Measurements from ENCODE around the gene NDUFA8. TPM values are rescaled to one million over a fixed set of nuclear protein-coding genes. Genes with fewer than 3 reads are reported as not detected.

Gene NDUFA8
- total RNA-seq, 1 donor = 17.0 TPM

DNA sequence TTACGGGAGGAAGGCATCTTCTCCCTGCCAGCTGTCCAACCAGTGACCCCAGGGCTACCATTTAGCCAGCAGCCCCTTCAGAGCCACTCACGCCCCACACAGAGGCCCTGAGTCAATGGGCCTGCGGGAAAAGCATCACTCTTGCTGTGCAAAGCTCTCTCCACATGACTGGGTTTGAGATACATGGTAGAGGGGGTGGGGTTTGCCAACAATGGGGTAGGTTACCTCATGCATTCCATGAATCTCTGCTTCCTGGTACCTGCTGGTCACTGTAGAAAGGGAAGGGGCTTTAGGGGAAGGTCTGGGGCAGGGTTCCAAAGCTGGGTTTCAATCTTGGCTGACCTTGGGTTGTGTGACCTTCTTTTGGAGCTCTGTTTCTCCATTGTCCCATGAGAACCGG, 43.5 kb downstream of the NDUFA8 start:
- no peaks in the 10 kb centered on the region for H3K9me3 ChIP-seq (ENCODE audit: low read depth, low read length)
- no peak overlapping the region for H3K4me2 ChIP-seq (ENCODE audit: insufficient read depth, low read length)
- TF ChIP-seq, protein P1, sequence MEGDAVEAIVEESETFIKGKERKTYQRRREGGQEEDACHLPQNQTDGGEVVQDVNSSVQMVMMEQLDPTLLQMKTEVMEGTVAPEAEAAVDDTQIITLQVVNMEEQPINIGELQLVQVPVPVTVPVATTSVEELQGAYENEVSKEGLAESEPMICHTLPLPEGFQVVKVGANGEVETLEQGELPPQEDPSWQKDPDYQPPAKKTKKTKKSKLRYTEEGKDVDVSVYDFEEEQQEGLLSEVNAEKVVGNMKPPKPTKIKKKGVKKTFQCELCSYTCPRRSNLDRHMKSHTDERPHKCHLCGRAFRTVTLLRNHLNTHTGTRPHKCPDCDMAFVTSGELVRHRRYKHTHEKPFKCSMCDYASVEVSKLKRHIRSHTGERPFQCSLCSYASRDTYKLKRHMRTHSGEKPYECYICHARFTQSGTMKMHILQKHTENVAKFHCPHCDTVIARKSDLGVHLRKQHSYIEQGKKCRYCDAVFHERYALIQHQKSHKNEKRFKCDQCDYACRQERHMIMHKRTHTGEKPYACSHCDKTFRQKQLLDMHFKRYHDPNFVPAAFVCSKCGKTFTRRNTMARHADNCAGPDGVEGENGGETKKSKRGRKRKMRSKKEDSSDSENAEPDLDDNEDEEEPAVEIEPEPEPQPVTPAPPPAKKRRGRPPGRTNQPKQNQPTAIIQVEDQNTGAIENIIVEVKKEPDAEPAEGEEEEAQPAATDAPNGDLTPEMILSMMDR (IDR thresholded peaks at IDR 0.05; ENCODE audit: extremely low read depth, low read depth, low read length) = no peak
- H3K36me3 ChIP-seq (ENCODE audit: insufficient read depth, low read length) = no peaks in the 10 kb centered on the region
- H3K27me3 ChIP-seq (ENCODE audit: insufficient read depth, low read length) = no peaks in the 10 kb centered on the region
- H3K27ac ChIP-seq (ENCODE audit: low read depth, low read length) = no peak overlapping the region
- H3K4me1 ChIP-seq (ENCODE audit: insufficient read depth, low read length) = no peaks in the 10 kb centered on the region
- H3K79me2 ChIP-seq (ENCODE audit: insufficient read depth, low read length) = no peaks in the 10 kb centered on the region
- peak; percentile 47 for DNase-seq (ENCODE audit: insufficient read length, low spot score, missing footprints)
- no peak overlapping the region for H2AFZ ChIP-seq (ENCODE audit: low read length)
- H3K4me3 ChIP-seq (ENCODE audit: insufficient read depth, low read length) = no peak overlapping the region
- H4K20me1 ChIP-seq (ENCODE audit: insufficient read depth, low read length) = no peaks in the 10 kb centered on the region

DNA sequence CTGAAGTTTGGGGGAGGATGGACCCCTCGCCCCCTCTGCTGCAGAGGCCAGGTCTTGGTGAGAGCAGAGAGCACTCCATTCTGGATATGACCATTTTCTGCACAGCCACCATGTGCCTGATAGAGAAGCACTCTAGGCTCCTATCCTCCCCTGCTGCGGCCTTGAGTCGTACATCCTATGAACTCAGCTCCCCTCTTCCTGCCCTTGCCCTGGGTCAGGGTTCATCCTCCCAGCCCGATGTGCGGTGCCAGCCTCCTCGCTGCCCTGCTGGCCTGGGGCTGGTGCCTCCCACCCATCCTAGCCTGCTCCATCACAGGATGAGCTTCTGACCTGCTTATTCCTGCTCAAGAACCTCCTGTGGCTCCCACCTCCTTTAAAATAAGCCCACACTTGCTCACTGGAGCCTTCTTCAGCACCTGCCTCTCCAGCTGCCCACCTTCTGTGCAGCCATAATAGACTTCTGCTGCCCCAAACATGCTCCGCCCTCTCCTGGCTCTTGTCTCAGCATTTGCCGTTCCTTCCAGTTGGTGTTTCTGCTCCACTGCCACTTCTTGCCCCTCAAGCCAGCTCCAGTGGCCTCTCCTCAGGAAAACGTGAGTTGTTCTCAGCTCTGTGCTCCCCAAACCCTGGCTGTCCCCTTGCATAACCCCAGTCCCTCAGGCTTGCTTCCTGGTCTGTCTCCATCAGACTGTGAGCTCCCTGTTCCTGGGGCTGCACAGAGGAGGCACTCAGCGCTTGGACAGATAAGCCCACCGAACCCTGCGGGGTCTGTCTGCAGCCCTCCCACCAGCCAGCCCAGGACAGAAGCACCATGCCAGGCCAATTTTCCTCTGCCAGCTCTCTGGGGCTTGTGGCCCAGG, 44.2 kb downstream of the NDUFA8 start:
- DNase-seq (ENCODE audit: insufficient read length, low spot score, missing footprints) = peak; percentile 48
- no peaks in the 10 kb centered on the region for H3K79me2 ChIP-seq (ENCODE audit: insufficient read depth, low read length)
- H3K4me3 ChIP-seq (ENCODE audit: insufficient read depth, low read length) = no peak overlapping the region
- H3K27ac ChIP-seq (ENCODE audit: low read depth, low read length) = no peak overlapping the region
- H3K36me3 ChIP-seq (ENCODE audit: insufficient read depth, low read length) = no peaks in the 10 kb centered on the region
- no peak overlapping the region for H2AFZ ChIP-seq (ENCODE audit: low read length)
- no peaks in the 10 kb centered on the region for H4K20me1 ChIP-seq (ENCODE audit: insufficient read depth, low read length)
- TF ChIP-seq, protein P1 (IDR thresholded peaks at IDR 0.05; ENCODE audit: extremely low read depth, low read depth, low read length) = no peak
- H3K27me3 ChIP-seq (ENCODE audit: insufficient read depth, low read length) = no peaks in the 10 kb centered on the region
- no peaks in the 10 kb centered on the region for H3K4me1 ChIP-seq (ENCODE audit: insufficient read depth, low read length)
- no peaks in the 10 kb centered on the region for H3K9me3 ChIP-seq (ENCODE audit: low read depth, low read length)
- no peak overlapping the region for H3K4me2 ChIP-seq (ENCODE audit: insufficient read depth, low read length)

DNA sequence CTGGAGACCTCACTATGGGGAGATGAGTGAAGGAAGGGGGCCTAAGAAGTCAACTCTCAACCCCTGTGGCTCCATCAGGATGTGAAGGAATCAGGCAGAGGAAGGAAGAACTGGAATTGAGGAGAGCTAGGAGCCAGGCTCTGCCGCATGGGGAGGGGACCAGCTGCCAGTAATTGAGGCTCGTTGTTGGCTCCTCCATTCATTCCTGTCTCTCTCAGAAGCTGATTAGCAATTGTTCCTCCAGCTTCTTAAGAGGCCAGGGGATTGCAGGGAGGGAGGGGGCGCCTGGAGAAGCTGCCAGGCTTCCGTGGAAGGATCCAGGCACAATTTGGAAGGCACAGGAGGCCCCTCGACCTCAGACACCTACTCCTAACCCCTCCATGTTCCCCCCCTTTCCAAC, 46.0 kb downstream of the NDUFA8 start:
- no peak overlapping the region for H3K4me2 ChIP-seq (ENCODE audit: insufficient read depth, low read length)
- H3K36me3 ChIP-seq (ENCODE audit: insufficient read depth, low read length) = no peaks in the 10 kb centered on the region
- H3K79me2 ChIP-seq (ENCODE audit: insufficient read depth, low read length) = no peaks in the 10 kb centered on the region
- no peaks in the 10 kb centered on the region for H3K4me1 ChIP-seq (ENCODE audit: insufficient read depth, low read length)
- H3K27ac ChIP-seq (ENCODE audit: low read depth, low read length) = no peak overlapping the region
- H2AFZ ChIP-seq (ENCODE audit: low read length) = no peak overlapping the region
- H3K9me3 ChIP-seq (ENCODE audit: low read depth, low read length) = no peaks in the 10 kb centered on the region
- H3K27me3 ChIP-seq (ENCODE audit: insufficient read depth, low read length) = no peaks in the 10 kb centered on the region
- no peak overlapping the region for H3K4me3 ChIP-seq (ENCODE audit: insufficient read depth, low read length)
- H4K20me1 ChIP-seq (ENCODE audit: insufficient read depth, low read length) = no peaks in the 10 kb centered on the region
- TF ChIP-seq, protein P1 (IDR thresholded peaks at IDR 0.05; ENCODE audit: extremely low read depth, low read depth, low read length) = no peak
- DNase-seq (ENCODE audit: insufficient read length, low spot score, missing footprints) = no peak

DNA sequence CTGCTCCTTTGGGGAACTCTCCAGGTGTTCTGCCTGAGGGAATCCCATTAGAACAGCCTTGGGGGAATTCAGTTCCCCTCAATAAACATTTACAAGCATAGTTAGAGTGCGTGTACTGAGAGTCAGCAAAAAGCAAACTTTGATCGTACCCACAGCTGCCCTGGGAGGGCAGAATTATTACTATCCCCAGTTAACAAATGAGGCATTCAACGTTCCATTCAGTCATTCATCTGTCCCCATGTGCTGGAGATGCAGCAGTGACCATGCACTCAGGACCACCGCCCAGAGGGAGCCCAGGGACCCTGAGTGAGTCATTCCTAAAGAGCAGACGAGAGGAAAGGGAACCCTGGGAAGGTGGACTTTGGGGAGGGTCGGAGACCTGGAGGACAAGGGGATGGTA, 47.3 kb downstream of the NDUFA8 start:
- no peaks in the 10 kb centered on the region for H3K9me3 ChIP-seq (ENCODE audit: low read depth, low read length)
- H3K27me3 ChIP-seq (ENCODE audit: insufficient read depth, low read length) = no peaks in the 10 kb centered on the region
- no peak overlapping the region for H3K4me2 ChIP-seq (ENCODE audit: insufficient read depth, low read length)
- no peaks in the 10 kb centered on the region for H4K20me1 ChIP-seq (ENCODE audit: insufficient read depth, low read length)
- H2AFZ ChIP-seq (ENCODE audit: low read length) = no peak overlapping the region
- no peaks in the 10 kb centered on the region for H3K36me3 ChIP-seq (ENCODE audit: insufficient read depth, low read length)
- no peak overlapping the region for H3K27ac ChIP-seq (ENCODE audit: low read depth, low read length)
- no peaks in the 10 kb centered on the region for H3K79me2 ChIP-seq (ENCODE audit: insufficient read depth, low read length)
- H3K4me1 ChIP-seq (ENCODE audit: insufficient read depth, low read length) = no peaks in the 10 kb centered on the region
- peak; percentile 73 for DNase-seq (ENCODE audit: insufficient read length, low spot score, missing footprints)
- TF ChIP-seq, protein P1 (IDR thresholded peaks at IDR 0.05; ENCODE audit: extremely low read depth, low read depth, low read length) = no peak
- H3K4me3 ChIP-seq (ENCODE audit: insufficient read depth, low read length) = no peak overlapping the region

Data from osteoblast (primary cell).